A204.1 (cell line): ENCODE results near the gene RABGAP1L.

Source experiments
- FAIRE-seq: peaks from 2 replicates; lab custom pipeline; 2012; peaks lifted over from hg19 to GRCh38; lab: Jason Lieb, UNC

The RABGAP1L gene

DNA sequence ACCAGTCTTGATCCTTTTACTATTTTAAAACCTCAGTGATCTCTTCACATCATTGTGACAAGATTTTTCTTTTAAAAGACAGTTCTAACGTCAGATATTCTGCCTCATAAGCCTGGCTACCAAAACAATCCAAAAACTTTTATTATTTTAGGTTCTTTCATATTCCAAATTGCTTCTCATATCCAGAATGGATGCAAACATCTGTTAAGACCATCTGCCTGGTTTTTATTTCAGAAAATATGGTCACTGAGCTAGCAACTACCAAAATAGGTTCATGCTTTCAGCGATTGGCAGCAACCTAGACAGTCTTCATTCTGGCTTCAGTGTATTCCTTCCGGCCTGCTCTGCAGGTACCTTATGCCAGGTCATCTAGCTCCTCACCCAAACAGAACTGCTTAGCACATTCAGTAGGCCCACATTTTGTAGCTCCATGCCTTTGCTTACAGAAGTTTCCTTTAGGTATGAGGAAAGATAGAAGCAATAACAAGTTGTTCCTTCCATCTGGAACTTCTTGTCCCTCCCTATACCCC is 781.4 kb downstream of the RABGAP1L start:
- no peak for FAIRE-seq

DNA sequence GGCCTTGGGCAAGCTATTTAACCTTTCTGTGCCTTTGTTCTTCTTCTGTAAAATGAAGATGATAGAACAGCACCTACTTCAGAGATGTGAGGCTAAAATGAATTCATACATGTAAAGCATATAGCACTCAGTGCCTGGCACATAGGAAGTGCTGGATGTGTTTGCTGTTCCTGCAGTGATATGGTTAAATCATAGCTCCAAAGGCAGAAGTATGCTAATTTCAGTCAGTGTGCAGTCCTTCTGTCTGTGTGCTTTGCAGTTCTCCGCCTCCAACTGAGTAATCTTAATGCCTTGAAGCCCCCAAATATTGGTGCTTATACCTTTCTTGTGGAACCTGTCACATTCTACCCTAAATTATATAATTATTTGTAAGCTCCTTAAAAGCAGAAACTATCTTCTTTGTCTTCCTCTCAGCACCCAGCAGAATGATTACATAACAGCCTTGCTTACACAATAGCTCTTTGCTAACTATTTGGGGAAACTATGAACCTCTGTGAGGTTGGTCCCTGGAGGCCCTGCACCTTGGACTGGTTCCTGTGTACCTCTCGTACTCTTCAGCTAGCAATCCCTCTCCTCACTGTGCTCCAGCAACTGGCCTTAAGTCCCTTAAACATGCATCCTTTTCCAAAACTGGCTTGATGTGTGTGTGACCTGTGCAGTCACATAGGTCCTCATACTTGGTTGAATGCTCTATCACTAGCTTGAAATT is 783.4 kb downstream of the RABGAP1L start:
- FAIRE-seq, result no peak

DNA sequence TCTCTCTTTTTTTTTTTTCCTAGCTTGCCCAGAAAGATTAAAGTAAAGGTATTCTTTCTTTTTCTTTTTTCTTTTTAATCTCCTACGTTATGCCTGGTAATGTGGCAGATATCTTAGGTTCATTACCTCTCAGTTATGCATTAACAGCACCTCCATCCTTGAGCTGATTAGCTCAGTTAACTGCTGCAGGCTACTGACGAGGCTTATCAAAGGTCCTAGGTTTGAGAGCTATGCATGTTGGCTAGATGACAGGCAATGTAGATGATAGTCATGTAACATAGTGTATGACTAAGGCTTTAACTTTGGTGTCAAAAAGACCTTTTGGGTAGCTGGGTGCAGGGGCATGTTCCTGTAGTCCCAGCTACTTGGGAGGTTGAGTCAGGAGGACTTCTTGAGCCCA is 786.7 kb downstream of the RABGAP1L start:
- no peak for FAIRE-seq

DNA sequence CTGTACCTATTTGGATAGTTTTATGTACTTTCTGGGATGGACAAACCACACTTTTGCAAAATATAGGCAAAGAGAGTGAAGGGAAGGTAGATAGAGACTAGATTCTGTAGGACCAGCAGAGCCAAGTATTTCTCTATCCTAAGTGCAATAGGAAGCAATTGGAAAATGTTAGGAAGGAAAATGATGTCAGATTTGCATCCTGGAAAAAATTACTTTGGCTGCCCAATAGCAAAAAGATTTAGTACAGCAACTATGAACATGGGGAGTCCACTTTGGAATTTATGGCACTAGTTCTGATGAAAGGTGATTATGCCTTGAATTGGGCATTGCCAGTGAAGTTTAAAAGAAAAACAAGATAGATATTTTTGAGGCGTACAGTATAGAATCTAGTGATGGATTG is 789.7 kb downstream of the RABGAP1L start:
- FAIRE-seq, result no peak

DNA sequence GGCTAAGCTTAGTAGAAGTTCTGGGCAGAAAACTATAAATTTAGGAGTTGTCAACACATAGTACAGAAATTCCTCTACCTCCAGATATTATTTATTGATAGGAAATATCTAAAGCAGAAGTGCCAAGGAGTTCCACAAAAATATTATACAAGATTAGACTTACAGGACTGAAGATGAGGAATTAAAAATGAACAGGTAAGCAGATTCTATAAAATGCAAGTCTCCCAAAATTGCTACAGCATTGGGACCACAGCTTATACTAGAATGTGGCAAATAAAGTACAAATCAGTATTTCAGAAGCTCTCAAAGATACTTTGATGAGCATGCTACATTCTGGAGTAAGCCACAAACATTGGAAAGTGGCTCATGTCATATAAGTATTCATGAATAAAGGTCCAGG is 790.3 kb downstream of the RABGAP1L start:
- FAIRE-seq, result no peak

DNA sequence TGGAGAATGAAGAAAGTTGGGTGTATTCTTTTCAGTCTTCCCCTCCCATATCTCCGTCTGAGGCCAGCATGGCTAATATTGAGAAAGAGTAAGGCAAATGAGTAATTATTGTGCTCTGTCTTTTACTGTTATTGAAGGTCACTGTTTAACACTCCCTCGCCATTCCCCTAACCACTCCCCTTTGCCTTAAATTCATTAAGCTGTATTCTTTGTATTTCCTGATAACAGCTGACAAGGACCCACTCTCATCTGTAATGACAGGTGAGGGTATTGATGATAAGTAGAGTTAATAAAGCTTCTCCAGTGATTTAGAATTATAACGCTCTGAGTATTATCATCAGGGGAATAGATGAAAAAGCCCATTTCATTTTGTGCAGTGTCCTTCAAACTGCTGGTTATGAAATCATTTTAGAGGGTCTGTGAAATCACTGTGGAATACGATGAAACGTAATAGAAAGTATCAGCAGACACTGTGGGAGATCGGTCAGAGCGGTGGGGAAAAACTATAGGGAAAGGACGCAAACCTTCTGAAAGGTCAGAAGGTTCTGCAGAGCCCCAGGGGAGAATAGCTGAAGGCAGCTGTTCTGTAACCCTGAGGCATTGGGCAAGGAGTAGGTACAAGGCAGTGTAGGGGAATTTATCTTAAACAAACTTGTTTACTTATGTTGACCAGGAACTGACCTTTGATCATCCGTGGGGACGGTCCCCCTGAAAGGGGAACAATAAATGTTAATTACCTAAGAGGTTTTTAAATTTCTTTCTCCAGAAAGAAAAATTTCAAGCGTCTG is 794.2 kb downstream of the RABGAP1L start:
- no peak for FAIRE-seq

DNA sequence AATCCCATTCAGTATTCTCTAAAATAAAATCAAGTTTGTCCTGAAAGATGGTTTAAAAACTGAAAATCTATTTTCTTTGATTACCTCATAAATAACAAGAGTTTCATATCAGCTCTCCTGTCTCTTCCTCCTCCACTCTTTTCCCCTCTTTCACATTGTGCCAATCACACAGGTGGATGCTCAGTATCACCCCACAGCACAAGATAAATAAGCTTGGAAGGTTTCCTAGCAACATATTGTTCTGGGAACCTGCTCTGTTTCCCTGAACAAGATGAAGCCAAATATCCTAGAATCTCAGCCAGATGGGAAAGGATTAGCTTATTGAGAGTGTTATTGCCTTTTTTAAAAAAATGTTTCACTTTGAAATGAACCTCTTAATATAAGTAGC is 794.7 kb downstream of the RABGAP1L start:
- no peak for FAIRE-seq

DNA sequence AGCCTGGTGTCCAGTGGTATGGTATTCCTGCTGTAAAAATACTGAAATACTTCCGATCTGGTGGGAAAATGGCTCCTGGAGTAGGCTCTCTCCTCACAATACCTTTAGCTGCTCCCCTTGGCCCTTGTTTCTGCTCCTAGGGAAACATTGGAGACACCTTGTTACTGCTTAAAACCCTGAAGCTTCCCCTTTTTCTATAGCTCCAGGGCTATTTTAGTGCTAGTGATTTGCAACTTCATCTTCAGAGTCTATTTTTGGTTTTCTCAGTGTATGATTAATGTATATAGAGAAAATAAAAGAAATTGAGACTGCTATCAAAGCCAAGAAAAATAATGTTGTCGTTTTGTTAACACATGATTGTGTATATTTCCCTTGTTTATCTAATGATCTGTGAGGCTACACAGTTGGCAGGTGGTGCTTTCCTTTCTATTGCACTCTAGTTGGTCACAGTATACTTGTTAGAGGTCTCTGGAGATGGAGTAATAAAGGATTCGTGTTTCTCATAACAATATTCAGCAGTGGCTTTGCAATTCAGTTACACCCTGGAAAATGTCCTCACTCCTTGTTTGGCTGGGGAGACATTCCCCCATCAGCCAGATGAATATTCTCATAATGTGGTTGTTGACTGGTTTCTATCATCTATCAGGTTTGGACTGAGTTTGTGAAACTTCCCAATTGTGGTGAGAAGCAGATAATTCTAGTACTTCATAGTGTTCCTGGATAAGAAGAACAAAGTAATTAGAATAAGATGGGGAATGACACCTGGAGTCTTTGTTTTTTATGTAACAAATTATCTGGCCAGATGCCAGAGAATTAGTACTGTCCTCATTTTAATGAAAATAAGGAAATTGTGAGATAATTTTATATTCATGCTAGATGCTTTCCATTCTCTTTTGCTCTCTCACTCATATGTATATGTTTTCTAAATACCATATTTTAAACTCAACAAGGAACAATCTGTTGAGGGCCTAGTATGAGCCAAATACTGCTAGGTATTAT is 795.6 kb downstream of the RABGAP1L start:
- no peak for FAIRE-seq

DNA sequence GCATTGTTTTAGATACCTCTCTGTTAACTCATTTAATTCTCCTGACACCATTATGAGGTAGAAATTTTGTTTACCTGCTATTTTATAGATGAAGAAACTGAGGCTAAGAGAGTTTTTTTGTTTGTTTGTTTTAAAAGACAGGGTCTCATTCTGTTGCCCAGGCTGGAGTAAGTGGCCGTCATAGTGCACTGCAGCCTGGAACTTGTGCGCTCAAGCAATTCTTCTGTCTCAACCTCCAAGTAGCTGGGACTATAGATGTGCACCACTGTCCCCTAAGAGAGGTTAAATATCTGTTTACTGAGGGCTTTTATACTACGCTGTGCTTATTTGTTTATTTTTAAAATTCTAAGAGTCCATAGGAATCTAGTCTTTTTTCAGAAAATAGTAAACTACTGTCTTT is 796.8 kb downstream of the RABGAP1L start:
- no peak for FAIRE-seq

DNA sequence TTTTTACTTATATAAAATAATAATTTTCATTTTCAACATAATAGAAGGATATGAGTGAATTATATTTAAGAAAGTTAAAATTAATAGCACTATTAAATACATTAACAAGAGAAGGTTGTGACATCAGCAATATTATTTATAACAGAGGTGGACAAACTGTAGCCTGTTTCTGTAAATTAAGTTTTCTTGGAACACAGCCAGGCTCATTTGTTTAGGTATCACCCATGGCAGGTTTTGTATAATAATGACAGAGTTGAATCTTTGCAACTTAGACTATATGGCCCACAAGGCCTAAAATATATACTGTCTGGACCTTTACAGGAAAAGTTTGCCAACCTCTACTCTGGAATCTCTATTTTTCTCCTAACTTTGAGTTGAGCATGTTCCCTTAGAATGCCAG is 797.7 kb downstream of the RABGAP1L start:
- FAIRE-seq, result no peak

DNA sequence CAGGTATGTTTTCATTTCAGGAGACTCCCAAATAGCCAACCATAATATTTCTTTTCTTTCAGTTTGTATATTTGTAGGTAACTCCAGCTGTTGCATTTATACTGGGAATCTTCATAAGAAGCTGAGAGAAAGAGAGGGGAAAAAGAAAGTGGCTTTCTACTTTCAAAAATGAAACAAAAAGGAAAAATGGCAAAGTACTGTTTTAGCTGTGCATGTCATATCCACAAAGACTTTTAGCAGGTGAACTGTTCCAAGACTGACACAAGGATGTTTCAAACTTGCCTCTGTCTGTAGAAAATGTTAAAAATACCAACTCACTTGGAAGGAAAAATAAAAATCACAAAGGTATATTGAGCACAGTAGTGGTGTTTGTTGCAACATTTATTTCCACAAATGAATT is 798.5 kb downstream of the RABGAP1L start:
- FAIRE-seq, result no peak

DNA sequence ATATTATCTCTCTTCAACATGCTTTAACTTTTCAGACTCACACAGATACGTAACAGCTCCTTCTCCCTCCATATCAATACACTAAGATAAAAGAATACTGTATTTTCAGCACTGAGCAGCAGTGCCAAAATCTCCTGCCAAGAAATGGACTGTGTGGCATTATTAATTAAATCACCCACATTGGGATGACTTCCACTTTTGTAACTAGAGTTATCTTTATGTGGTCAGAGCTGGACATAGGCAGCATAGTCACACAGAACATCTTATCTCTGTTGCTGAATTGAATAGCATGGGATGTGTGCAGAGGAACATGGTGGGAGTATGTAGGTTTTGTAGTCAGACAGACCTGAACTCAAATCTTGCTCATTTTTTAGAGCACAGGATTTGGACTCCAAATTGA is 799.1 kb downstream of the RABGAP1L start:
- no peak for FAIRE-seq

DNA sequence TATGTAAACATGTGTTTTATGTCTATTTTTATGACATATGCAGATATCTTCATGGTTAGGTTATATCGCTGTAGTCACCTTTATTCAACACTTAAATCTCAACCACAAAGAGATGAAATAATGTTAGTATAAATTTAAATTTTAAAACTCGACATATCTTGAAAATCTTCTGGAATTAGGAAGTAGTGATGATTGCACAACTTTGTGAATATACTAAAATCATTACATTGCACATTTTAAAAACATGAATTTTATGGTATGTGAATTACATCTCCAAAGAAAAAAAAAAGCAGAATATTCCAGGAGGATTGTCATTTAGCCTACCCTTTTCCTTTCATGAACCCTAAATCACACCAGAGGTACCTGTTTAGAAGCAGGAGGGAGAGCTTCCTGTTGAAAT is 801.0 kb downstream of the RABGAP1L start:
- no peak for FAIRE-seq

DNA sequence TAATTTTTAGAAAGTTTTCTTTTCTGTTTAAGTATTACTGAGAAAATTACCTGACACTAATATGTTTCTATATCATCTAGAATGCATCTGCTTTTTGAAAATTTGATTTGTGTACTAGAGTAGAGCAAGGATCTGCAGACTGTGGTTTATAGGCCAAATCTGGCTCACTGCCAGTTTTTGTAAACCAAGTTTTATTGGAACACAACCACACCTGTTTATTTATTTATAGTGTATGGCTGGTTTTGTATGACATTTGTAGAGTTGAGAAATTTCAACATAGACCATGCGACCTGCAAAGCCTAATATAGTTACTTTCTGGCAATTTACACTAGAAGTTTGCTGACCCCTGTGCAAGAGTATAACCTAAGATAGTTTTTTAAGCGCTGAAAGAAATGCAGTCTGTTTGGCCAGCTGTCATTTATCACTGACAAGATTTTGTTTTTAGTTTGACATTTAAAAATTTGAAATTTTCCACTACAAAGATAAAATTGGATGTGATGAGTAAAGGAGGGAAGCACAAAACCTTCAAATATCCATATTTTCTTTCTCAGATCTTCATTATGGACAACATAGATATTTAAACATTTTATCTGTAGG is 804.3 kb downstream of the RABGAP1L start:
- FAIRE-seq, result no peak

DNA sequence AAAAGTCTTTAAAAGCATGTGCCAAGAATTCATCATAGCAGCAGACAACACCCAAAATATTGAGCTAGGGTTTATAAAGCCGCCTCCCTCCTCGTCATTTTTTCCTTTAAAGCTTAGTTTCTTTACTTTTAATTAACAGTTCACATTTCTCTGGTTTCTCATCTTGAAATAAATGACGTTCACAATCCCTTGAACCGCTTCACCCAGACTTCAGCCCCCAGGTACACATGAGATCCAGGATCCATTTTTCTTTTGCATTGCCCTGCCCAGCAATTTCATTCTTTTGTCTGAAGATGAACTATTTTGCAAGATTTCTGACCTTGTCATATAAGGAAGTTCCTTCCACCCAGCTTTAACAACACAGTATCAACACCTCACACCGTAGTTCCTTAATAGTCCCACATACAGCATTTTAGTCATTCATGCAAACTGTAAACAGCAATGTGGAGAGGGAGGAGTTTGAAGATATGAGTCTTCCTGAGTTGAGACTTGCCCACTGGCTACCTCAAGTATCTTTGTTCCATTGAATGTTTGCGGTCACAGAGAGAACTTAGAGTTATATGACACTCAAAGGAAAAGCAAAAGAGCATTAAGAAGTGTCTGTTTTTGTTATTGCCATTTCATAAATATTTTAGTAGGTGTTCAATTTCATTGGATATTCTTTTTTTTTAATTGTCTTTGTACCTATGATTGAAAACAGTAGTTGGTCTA is 805.1 kb downstream of the RABGAP1L start:
- FAIRE-seq, result no peak

DNA sequence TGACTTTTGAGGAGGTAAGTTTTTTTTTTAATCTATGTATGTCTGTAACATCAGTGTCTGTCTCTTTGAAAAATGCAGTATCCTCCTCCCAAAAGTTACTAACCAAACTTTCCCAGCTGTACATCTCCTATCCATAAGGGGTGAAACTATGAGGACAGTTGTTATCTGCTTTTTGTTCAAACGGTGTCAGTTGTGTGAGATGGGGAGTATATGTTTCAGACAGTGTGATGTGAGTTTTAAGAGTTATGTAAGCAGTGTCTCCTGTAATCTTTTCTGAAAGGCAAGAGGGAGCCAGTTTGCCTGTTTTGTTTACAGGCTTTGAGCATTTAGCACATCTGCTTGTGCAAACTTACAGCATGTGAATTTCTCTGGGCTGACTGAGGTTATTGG is 805.6 kb downstream of the RABGAP1L start:
- no peak for FAIRE-seq

DNA sequence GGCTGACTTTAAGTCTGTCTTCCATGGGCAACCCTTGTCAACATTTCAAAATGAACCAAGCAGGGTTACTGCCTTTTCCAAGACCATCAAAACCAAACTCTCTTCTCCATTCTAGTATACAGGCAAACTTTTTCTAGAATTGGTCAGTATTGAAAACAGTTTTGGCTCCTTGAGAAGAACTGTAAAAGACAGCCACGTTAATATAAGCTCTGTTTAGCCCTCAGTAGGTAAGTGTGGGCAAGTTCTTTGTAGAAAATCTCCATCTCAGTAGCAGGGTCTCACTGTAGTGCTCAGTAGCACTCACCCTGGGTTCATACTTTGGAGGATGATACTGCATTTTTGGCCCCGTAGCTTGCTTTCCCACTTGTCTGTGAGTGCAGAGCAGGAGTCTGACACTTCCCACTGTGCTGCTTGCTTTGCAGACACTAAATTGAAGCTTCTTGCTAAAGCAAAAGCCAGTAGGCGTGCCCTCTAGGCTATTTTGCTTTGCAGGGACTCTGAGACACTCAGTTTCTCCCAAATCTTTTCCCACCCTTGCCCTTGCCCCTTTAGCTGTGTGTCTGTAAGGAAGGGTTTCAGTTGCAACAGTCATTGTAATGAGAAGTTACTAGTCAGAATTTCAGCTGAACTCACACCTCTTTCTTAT is 806.2 kb downstream of the RABGAP1L start:
- no peak for FAIRE-seq

DNA sequence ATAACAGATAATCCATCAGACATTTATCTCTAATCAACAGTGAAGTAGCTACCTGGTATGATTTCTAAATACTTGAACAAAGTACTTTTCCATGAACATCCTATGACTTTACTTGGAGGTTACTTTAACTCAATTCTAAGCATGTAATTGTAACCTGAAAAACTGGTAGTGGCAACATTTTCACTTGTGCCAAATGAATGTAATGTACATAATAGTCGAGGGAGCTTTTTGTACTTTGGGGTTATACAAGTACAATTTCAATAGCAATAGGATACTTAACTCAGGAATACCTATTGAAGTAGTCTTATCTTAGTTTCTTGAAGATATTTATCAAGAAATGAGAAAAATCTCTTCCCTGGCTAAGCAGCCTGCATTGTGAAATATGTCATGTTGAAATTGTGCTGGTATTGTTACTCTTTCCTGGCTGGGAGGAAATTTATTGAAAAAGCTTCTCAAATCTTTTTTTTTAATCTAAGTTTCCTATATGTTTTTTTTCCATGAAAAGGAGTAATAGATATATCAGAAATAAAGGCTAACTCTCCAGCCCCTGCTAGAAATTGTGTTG is 806.8 kb downstream of the RABGAP1L start:
- no peak for FAIRE-seq

DNA sequence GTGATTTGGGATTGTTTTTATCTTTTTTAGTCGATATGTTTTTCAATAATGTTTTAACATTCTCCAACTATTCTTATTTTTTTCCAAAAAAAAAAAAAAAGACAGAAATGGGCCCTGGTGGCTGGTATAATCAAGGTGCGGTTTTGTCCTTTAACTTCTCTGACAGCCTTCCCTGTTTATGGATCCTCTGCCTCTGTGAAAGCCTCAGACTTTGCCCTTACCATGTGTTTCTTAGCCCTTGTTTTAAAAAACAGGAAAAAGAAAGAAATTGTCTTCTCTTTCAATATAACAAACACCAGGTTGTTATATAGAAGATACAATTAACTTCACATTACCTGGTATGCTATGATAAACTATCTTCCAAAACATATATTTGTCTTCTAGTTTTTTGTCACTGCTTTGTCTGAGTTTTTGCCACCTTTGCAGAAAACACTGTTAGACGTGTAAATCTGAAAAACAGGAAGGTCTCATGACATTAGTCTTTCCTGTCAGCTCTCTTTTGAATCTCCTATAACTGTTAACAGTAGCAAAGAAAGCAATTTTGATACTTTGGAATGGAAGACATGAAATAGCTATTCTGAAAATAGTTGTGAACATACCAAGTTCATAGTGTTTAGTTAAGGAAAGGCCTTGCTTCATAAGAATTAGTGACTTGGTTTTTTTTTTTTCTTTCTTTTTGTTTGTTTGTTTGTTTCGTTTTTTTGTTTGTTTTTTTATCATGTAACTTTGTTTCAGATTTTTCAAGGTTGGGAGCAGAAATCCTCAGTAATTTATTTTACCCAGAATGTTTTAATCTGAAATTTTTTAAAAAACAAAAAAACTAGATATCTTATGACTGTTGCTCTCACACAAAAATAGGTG is 808.8 kb downstream of the RABGAP1L start:
- FAIRE-seq, result no peak
